A549 (cell line): Measurements from ENCODE around the gene UBE2O.

ENCODE experiments used
- CTCF ChIP-seq: fragments of >200 bp; sonication (Bioruptor Twin); formaldehyde crosslinking; IDR thresholded peaks from 3 replicates; pipeline ENCODE4 v1.5.1; 2016
- ESRRA ChIP-seq: fragments of 150-350 bp; IDR thresholded peaks from 2 replicates; pipeline ENCODE4 v1.6.1; 2014; ENCODE audit warnings: mild to moderate bottlenecking, low read length, borderline replicate concordance
- MAZ ChIP-seq: fragments of 150-350 bp; IDR thresholded peaks from 2 replicates; pipeline ENCODE4 v1.6.1; 2014; ENCODE audit warnings: antibody characterized with exemption, low read depth, low read length, borderline replicate concordance
- POLR2A ChIP-seq: IDR thresholded peaks from 2 replicates; pipeline ENCODE4 v1.6.1; 2012; ENCODE audit warnings: mild to moderate bottlenecking, low read length
- ZFP36 ChIP-seq: fragments of 450-650 bp; IDR thresholded peaks from 2 replicates; pipeline ENCODE4 v1.6.1; 2014; ENCODE audit warnings: borderline replicate concordance; ENCODE audit not compliant: partially characterized antibody
- TF ChIP-seq, protein P1 (sequence below): IDR thresholded peaks from 2 replicates; pipeline ENCODE4 v1.6.1; 2012
- TF ChIP-seq, protein P2 (sequence below): fragments of 250-450 bp; sonication (Bioruptor Pico); IDR thresholded peaks from 2 replicates; pipeline ENCODE4 v1.5.0; 2020; ENCODE audit warnings: low read depth, mild to moderate bottlenecking, moderate library complexity

DNA sequence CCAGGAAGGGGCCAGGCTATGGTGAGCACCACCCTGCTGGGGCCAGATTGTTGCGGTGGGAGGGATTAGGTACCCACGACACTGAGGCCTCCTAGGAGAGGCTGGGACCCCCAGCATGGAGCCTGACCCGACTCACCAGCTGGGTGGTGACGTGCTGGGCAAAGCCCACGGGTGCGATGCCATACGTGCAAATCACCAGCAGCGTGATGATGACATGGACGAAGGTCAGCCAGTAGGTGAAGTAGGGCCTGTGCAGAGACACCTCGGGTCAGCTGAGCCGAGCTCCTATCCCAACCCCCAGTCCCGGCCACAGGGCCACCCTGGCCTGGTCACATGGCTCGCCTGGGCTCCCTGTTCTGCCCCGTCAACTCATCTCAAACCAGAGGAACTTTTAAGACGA is 21.9 kb upstream of the UBE2O start:
- TF ChIP-seq POLR2A, result no peak
- no peak for TF ChIP-seq CTCF
- TF ChIP-seq, protein P1, sequence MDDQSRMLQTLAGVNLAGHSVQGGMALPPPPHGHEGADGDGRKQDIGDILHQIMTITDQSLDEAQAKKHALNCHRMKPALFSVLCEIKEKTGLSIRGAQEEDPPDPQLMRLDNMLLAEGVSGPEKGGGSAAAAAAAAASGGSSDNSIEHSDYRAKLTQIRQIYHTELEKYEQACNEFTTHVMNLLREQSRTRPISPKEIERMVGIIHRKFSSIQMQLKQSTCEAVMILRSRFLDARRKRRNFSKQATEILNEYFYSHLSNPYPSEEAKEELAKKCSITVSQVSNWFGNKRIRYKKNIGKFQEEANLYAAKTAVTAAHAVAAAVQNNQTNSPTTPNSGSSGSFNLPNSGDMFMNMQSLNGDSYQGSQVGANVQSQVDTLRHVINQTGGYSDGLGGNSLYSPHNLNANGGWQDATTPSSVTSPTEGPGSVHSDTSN, result no peak
- TF ChIP-seq ESRRA, result no peak
- no peak for TF ChIP-seq ZFP36
- TF ChIP-seq MAZ, result no peak
- TF ChIP-seq, protein P2, sequence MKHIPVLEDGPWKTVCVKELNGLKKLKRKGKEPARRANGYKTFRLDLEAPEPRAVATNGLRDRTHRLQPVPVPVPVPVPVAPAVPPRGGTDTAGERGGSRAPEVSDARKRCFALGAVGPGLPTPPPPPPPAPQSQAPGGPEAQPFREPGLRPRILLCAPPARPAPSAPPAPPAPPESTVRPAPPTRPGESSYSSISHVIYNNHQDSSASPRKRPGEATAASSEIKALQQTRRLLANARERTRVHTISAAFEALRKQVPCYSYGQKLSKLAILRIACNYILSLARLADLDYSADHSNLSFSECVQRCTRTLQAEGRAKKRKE, result no peak
